A375 (cell line): ENCODE results near the gene ANAPC4. TPM values are rescaled to one million over a fixed set of nuclear protein-coding genes. Genes with fewer than 3 reads are reported as not detected.

ENCODE experiments used
- total RNA-seq: library from RNA; depleted of rRNA; stranded (reverse); fragments of >200 nt; shearing (Covaris generic); gene quantifications from 2 replicates; pipeline ENCODE4 v1.2.3, GENCODE V29; 2014; rRNA removed

Gene ANAPC4
- total RNA-seq = 21.2 and 24.0 TPM in 2 replicates

GRCh38 chr4:25376754-25377571 is at the start of gene ANAPC4:
Gene ANAPC4 (plus strand): TSS chr4:25377263. CDS start chr4:25377428, 165 bp downstream.

Other genes starting within 250 kb of the ANAPC4 start
- gene SEPSECS, start 216.8 kb upstream of the ANAPC4 start, total RNA-seq = 6.9 and 10.0 TPM in 2 replicates
- gene PI4K2B, start 143.2 kb upstream of the ANAPC4 start, total RNA-seq = 18.8 and 22.5 TPM in 2 replicates
- 7.7 and 8.5 TPM in 2 replicates for gene ZCCHC4, start 64.5 kb upstream of the ANAPC4 start, total RNA-seq